ENCODE data around the gene VMP1.
"Not testable (repeated sequence)": the region's sequence is repeated elsewhere in the genome, so short reads cannot be mapped to it uniquely, and the experiment has no call there.

VMP1 gene

DNA sequence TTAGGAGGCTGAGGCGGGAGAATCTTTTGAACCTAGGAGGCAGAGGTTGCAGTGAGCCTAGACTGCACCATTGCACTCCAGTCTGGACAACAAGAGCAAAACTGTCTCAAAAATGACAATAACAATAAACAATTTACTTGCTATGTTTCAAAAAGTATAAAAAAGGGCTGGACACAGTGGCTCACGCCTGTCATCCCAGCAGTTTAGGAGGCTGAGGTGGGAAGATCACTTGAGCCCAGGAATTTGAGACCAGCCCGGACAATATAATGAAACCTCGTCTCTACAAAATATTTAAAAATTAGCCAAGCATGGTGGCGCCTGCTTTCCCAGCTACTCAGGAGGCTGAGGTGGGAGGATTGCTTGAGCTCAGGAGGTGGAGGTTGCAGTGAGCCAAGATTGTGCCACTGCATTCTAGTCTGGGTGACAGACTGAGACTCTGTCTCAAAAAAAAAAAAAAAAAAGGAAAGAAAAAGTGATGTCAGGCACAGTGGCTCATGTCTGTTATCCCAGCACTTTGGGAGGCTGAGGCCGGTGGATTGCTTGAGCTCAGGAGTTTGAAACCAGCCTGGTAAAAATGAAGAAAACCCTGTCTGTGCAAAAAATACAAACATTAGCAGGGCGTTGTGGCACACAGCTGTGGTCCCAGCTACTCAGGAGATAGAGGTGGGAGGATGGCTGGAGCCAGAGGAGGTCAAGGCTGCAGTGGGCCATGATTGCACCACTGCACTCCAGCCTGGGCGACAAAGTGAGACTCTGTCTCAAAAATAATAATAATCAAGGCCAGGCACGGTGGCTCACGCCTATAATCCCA lies 146.7 kb downstream of the VMP1 start:
- H3K27ac Mint-ChIP-seq; intact Hi-C loops (cut with micrococcal nuclease); H3K9me3 Mint-ChIP-seq: not testable (repeated sequence)

DNA sequence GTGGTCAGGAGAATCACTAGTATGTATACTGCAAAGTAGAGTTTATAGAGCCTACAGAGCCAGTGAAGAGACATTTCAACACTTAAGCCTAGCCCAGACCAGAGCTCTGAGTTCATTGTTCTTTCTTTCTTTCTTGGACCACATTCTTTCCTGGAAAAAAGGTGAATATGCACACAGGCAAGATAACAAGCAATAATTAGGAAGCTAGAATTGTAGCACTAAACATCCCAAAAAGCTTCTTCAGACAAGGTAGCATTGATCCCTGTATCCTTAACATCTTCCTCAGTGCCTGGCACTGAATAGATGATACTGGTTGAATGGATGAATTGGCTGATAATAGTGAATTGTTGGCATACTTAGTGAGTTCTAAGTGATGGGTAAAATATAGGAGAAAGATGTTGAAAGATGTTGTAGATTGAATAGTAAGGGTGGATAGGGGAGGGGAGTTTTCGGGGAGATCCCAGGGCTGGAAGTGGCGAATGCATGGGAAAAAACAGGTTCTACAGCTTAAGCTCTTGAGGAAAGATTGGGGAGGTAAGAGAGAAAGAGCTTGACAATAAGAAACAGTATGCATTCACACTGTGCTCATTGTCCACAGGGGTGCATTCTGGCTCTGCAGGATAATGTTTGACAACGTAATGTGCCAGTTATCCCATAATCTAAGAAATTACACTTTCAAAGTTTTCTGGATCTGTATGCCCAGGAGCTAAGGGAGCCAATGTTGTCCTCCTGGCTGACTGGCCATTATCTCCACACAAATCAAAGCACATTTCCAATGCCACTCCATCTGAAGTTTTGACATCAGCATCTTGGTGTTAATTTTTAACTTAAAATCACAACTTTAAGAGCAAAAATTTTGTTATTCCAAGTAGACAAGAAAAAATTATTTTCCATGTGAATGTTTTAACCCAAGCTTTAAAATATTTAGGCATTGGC lies 149.7 kb downstream of the VMP1 start:
- H3K27me3 Mint-ChIP-seq = no peaks in the 10 kb centered on the region
- H3K27ac Mint-ChIP-seq = no peak overlapping the region
- intact Hi-C loops (cut with micrococcal nuclease) = no loop called here

More for the DNA sequence above, 146.7 kb downstream of the VMP1 start:
- not testable (repeated sequence) for H3K4me3 Mint-ChIP-seq; H3K27me3 Mint-ChIP-seq; H3K36me3 Mint-ChIP-seq (ENCODE audit: low read depth)
- H3K4me1 Mint-ChIP-seq (ENCODE audit: low read depth) = peaks cover 70% of the 10 kb centered on the region

DNA sequence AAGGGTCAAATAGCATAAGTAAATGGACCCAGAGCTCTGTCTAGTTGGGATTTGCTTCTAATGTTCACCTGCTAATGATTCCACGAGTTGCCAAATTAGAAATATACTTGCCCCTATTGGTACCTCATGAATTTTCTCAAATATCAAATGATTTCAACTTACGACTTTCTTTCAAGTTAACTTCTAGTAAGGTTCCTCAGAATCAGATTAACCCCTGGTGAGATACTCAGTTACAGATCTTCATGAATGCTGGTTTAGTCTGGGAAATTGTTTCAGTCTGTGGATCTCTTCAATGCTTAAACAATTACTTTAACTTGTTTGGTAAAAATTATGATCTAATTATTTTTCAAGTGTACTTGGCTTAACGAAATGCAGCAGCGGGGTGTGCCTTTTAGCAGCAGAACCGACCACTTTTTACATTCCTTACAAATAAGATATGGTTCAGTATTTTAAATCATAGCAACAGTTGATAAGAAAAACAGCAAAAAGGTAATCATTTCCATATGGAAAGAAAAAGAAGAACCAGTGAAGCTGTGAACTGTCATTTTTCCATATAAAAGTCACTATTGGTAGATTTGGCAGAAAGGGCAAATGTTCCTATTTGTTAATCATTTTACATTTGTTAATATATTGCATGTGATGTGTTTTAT lies 150.8 kb downstream of the VMP1 start:
- intact Hi-C loops (cut with micrococcal nuclease) = no loop called here
- Mint-ChIP-seq H3K36me3 (ENCODE audit: low read depth) (peaks cover 20% of the 10 kb centered on the region), H3K27ac (no peak overlapping the region), H3K9me3 (no peaks in the 10 kb centered on the region), H3K27me3 (no peaks in the 10 kb centered on the region), H3K4me3 (no peak overlapping the region), H3K4me1 (ENCODE audit: low read depth) (peaks cover 30% of the 10 kb centered on the region)

More for the DNA sequence above, 149.7 kb downstream of the VMP1 start:
- H3K9me3 Mint-ChIP-seq = no peaks in the 10 kb centered on the region
- H3K36me3 Mint-ChIP-seq (ENCODE audit: low read depth) = peaks cover 12% of the 10 kb centered on the region
- H3K4me1 Mint-ChIP-seq (ENCODE audit: low read depth) = peaks cover 42% of the 10 kb centered on the region
- H3K4me3 Mint-ChIP-seq = no peak overlapping the region

DNA sequence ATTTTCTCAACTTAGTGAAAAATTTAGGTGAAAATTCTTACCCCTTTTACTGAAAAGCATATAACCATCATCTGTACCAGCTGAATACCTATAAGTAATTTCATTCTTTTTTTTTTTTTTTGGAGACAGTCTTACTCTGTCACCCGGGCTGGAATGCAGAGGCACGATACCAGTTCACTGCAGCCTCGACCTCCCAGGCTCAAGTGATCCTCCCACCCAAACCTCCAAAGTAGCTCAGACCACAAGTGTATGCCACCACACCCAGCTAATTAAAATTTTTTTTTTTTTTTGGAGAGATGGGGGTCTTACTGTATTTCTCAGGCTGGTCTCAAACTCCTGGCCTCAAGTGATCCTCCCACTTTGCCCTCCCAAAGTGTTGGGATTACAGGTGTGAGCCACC lies 151.5 kb downstream of the VMP1 start:
- H3K27ac Mint-ChIP-seq = no peak overlapping the region
- intact Hi-C loops (cut with micrococcal nuclease) = loop anchor here (1.0 kb wide), 1 partner anchor 112 kb away; no protein-coding TSS in a partner anchor
- H3K36me3 Mint-ChIP-seq (ENCODE audit: low read depth) = peaks cover 21% of the 10 kb centered on the region
- H3K9me3 Mint-ChIP-seq = no peaks in the 10 kb centered on the region
- peaks cover 24% of the 10 kb centered on the region for H3K4me1 Mint-ChIP-seq (ENCODE audit: low read depth)
- H3K4me3 Mint-ChIP-seq = no peak overlapping the region
- no peaks in the 10 kb centered on the region for H3K27me3 Mint-ChIP-seq

DNA sequence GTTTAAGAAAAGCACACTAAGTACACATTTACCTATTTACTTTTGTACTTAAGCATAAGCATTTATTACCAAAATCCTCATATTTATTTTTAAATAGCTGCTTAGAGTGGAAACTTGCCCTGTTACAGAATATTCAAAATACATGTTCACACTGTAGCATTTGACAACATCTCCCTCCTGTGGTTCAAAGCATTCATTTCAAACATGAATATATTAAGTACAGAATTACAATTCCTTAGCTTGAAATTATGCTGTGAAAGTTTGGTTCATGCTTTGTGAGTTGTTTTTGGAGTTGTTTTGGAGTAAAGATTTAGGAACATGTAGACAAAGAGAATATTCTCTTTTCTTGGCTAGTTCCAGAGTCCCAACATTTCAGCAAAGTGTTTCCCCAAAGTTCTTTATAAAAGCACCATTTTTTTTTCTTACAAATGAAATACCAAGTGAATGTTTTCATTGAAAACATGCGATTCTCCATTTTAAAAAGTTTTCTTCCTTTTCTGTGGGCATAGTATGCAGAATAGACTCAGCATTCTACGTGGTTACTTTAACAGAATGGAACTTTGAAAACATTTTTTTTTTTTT lies 152.1 kb downstream of the VMP1 start:
- Mint-ChIP-seq H3K36me3 (ENCODE audit: low read depth) (peaks cover 26% of the 10 kb centered on the region), H3K27me3 (no peaks in the 10 kb centered on the region), H3K4me3 (no peak overlapping the region), H3K27ac (no peak overlapping the region), H3K4me1 (ENCODE audit: low read depth) (peaks cover 19% of the 10 kb centered on the region), H3K9me3 (no peaks in the 10 kb centered on the region)
- intact Hi-C loops (cut with micrococcal nuclease) = loop anchor here (1.0 kb wide), 1 partner anchor 112 kb away; no protein-coding TSS in a partner anchor

DNA sequence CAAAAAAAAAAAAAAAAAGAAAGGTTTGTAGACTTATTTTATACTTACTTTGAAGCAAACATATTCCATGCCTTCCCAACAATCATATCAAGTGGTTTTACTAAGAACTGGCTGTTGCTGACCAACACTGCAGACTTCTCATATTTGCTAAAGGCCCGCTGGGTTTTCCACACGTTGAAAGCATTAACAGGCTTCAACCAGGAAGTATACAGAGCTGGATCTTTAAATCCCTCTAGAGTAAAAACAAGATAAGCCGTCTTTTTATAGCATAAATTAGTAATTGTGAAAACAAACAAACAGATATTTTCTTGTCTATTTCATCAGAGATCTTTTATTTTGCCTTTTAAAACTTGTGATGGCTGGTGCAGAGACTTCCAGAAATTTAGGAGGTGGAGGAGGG lies 156.2 kb downstream of the VMP1 start:
- no peak overlapping the region for H3K4me3 Mint-ChIP-seq
- peaks cover 9% of the 10 kb centered on the region for H3K4me1 Mint-ChIP-seq (ENCODE audit: low read depth)
- no peak overlapping the region for H3K27ac Mint-ChIP-seq
- no peaks in the 10 kb centered on the region for H3K9me3 Mint-ChIP-seq
- peaks cover 42% of the 10 kb centered on the region for H3K36me3 Mint-ChIP-seq (ENCODE audit: low read depth)
- intact Hi-C loops (cut with micrococcal nuclease) = no loop called here
- H3K27me3 Mint-ChIP-seq = no peaks in the 10 kb centered on the region

DNA sequence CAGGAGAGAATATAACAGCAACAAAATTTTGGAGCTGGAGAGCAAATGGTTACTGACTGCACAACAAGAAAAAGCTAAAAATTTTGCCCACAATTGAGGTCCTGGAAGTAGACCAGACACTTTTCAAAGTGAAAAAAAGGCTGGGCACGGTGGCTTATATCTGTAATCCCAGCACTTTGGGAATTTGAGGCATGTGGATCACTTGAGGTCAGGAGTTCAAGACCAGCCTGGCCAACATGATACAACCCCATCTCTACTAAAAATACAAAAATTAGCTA lies 162.4 kb downstream of the VMP1 start:
- intact Hi-C loops (cut with micrococcal nuclease) = no loop called here
- no peaks in the 10 kb centered on the region for H3K27me3 Mint-ChIP-seq
- H3K4me3 Mint-ChIP-seq = no peak overlapping the region
- peaks cover 9% of the 10 kb centered on the region for H3K4me1 Mint-ChIP-seq (ENCODE audit: low read depth)
- no peaks in the 10 kb centered on the region for H3K9me3 Mint-ChIP-seq
- H3K36me3 Mint-ChIP-seq (ENCODE audit: low read depth) = peaks cover 30% of the 10 kb centered on the region
- H3K27ac Mint-ChIP-seq = no peak overlapping the region

DNA sequence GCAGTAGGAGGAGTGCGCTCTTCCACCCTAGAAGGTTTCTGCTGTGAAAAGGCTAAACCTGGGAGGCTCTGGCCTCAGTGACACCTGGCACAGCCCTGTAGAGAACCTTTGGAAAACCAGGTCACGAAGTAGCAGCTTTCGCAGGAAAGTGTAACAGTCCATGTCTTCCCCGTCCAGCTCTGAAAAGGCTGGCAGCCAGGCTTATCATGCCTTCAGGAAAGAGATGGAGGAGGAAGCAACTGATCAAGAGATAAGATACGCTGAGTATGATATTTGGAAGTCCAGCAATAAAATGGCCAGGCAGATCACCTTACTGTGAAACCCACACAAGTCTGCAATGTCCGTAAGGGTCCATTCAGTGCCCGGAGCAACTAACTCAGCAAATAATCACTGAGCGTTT lies 163.0 kb downstream of the VMP1 start:
- intact Hi-C loops (cut with micrococcal nuclease) = no loop called here
- no peak overlapping the region for H3K4me3 Mint-ChIP-seq
- peaks cover 3% of the 10 kb centered on the region for H3K4me1 Mint-ChIP-seq (ENCODE audit: low read depth)
- H3K27ac Mint-ChIP-seq = no peak overlapping the region
- H3K27me3 Mint-ChIP-seq = no peaks in the 10 kb centered on the region
- peaks cover 29% of the 10 kb centered on the region for H3K36me3 Mint-ChIP-seq (ENCODE audit: low read depth)
- no peaks in the 10 kb centered on the region for H3K9me3 Mint-ChIP-seq

DNA sequence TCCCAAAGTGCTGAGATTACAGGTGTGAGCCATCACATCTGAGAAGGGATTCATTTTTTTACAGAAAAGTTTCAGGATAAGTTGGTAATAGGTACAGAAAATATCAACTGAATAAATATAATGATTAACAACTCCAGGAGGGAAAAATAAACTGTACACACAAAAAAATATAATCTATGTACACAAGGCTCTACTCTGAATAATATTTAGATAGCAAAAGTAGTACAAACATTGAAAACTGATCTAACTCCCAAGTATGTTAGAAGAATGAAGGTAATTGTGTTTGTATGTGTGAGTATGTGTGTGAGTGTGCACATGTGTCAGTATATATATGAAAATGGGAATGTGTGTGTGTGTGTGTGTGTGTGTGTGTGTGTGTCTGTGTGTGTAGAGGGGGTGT lies 164.9 kb downstream of the VMP1 start:
- no peak overlapping the region for H3K4me3 Mint-ChIP-seq
- H3K27me3 Mint-ChIP-seq = no peaks in the 10 kb centered on the region
- no peak overlapping the region for H3K27ac Mint-ChIP-seq
- intact Hi-C loops (cut with micrococcal nuclease) = no loop called here
- peaks cover 12% of the 10 kb centered on the region for H3K4me1 Mint-ChIP-seq (ENCODE audit: low read depth)
- no peaks in the 10 kb centered on the region for H3K9me3 Mint-ChIP-seq
- H3K36me3 Mint-ChIP-seq (ENCODE audit: low read depth) = peaks cover 41% of the 10 kb centered on the region

DNA sequence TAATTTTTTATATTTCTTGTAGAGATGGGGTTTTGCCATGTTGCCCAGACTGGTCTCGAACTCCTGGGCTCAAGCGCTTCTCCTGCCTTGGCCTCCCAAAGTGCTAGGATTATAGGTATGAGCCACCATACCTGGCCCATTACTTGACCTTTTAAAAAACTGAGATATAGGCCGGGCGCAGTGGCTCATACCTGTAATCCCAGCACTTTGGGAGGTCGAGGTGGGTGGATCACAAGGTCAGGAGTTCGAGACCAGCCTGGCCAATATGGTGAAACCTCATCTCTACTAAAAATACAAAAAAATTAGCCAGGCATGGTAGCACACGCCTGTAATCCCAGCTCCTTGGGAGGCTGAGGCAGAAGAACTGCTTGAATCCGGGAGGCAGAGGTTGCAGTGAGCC lies 166.0 kb downstream of the VMP1 start:
- Mint-ChIP-seq H3K36me3 (ENCODE audit: low read depth) (peaks cover 47% of the 10 kb centered on the region), H3K4me1 (ENCODE audit: low read depth) (peaks cover 12% of the 10 kb centered on the region)
- H3K27me3 Mint-ChIP-seq; H3K4me3 Mint-ChIP-seq; H3K27ac Mint-ChIP-seq; intact Hi-C loops (cut with micrococcal nuclease); H3K9me3 Mint-ChIP-seq: not testable (repeated sequence)

DNA sequence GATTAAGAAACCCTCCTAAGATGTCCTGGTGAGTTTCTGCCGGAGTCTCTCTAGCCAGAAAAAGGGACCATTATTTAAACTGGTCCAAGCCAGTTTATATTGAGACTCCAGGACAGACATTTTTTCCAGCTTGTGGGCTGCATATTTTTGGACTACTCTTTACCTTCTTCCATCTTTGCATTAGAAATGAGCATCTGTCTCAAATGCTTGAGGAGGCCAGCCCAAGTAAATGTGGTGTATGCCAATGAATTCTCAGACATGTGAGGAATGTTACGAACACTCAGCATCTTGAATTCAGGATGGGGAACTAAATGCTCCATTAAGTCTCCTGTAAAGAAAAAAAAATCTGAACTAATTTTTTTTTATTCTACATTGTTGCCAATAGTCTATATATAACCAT lies 166.9 kb downstream of the VMP1 start:
- peaks cover 12% of the 10 kb centered on the region for H3K4me1 Mint-ChIP-seq (ENCODE audit: low read depth)
- intact Hi-C loops (cut with micrococcal nuclease) = no loop called here
- H3K27ac Mint-ChIP-seq = no peak overlapping the region
- H3K36me3 Mint-ChIP-seq (ENCODE audit: low read depth) = peaks cover 54% of the 10 kb centered on the region
- H3K9me3 Mint-ChIP-seq = no peaks in the 10 kb centered on the region
- H3K27me3 Mint-ChIP-seq = no peaks in the 10 kb centered on the region
- no peak overlapping the region for H3K4me3 Mint-ChIP-seq

DNA sequence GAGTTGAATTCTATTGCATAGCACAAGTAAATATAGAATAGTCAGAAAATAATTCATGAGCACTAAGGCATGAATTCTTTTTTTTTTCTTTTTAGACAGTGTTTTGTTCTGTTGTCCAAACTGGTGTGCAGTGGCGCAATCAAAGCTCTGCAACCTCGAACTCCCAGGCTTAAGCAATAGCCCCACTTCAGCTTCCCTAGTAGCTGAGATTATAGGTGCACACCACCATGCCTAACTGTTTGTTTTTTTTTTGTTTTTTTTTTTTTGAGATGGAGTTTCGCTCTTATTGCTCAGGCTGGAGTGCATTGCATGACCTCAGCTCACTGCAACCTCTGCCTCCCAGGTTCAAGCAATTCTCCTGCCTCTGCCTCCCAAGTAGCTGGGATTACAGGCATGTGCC lies 168.7 kb downstream of the VMP1 start:
- Mint-ChIP-seq H3K27ac (no peak overlapping the region), H3K9me3 (no peaks in the 10 kb centered on the region), H3K36me3 (ENCODE audit: low read depth) (peaks cover 72% of the 10 kb centered on the region), H3K4me3 (no peak overlapping the region), H3K4me1 (ENCODE audit: low read depth) (peaks cover 12% of the 10 kb centered on the region), H3K27me3 (no peaks in the 10 kb centered on the region)
- intact Hi-C loops (cut with micrococcal nuclease) = no loop called here

DNA sequence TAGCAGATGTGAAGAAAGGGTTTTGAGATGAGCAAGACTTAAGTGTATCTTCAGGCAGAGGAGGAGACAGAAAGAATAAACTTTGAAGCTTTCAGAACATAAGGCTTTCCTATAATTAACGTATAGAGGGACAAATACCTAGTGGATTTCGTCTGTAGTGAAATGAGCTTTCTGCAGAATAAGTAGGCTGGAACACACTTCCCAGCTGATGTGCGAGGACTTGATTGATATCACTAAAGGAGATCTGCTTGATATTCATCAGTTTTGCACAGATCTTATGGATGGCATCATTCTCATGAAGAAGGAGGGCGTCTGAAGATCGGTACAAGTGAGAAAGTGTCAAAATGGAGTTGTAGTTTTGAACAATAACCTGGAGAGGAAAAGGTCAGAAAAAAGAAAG lies 170.5 kb downstream of the VMP1 start:
- intact Hi-C loops (cut with micrococcal nuclease) = no loop called here
- Mint-ChIP-seq H3K4me3 (no peak overlapping the region), H3K4me1 (ENCODE audit: low read depth) (peaks cover 12% of the 10 kb centered on the region), H3K9me3 (no peaks in the 10 kb centered on the region), H3K27ac (no peak overlapping the region), H3K27me3 (no peaks in the 10 kb centered on the region), H3K36me3 (ENCODE audit: low read depth) (peaks cover 72% of the 10 kb centered on the region)

DNA sequence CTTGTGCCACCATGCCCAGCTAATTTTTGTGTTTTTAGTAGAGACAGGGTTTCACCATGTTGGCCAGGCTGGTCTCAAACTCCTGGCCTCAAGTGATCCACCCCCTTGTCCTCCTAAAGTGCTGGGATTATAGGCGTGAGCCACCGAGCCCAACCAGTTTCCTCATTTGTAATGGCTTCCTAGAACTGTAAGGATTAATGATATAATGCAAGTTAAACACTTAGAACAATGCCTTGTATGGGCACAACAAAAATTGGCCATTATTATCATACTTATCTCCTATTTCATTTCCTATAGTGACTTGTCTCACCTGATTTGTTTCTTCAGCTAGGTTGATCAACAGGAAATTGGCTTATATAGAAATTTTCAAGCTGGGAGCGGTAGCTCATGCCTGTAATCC lies 171.2 kb downstream of the VMP1 start:
- Mint-ChIP-seq H3K9me3 (no peaks in the 10 kb centered on the region), H3K27ac (no peak overlapping the region), H3K4me3 (no peak overlapping the region), H3K4me1 (ENCODE audit: low read depth) (peaks cover 12% of the 10 kb centered on the region), H3K27me3 (no peaks in the 10 kb centered on the region), H3K36me3 (ENCODE audit: low read depth) (peaks cover 75% of the 10 kb centered on the region)
- intact Hi-C loops (cut with micrococcal nuclease) = no loop called here

All from dendritic cell treated with granulocyte-macrophage colony-stimulating factor and Interleukin-4, amounts not matched to agents 40 ng/mL and 50 ng/mL, for 4 days (primary cell).